Ectodermal cell (in vitro differentiated cells): ENCODE measurements around the gene RNFT1. TPM values are rescaled to one million over a fixed set of nuclear protein-coding genes. Genes with fewer than 3 reads are reported as not detected.
"Not testable (repeated sequence)": the region's sequence is repeated elsewhere in the genome, so short reads cannot be mapped to it uniquely, and the experiment has no call there.

ENCODE experiments used
- H3K27ac ChIP-seq: 2 replicates; pipeline ENCODE4 v1.7.0; 2013; ENCODE audit warnings: mild to moderate bottlenecking, low read depth, low read length; ENCODE audit not compliant: insufficient read depth, poor library complexity, severe bottlenecking
- H3K27me3 ChIP-seq: 2 replicates; pipeline ENCODE4 v1.7.0; 2013; ENCODE audit warnings: mild to moderate bottlenecking, low read length; ENCODE audit not compliant: insufficient read depth, control insufficient read depth, poor library complexity, severe bottlenecking
- H3K36me3 ChIP-seq: one replicate; pipeline ENCODE4 v1.7.0; 2013; ENCODE audit warnings: low read length; ENCODE audit not compliant: control insufficient read depth, insufficient read depth
- H3K4me1 ChIP-seq: one replicate; pipeline ENCODE4 v1.7.0; 2013; ENCODE audit warnings: low read length; ENCODE audit not compliant: control insufficient read depth, insufficient read depth
- H3K4me3 ChIP-seq: 2 replicates; pipeline ENCODE4 v1.7.0; 2013; ENCODE audit warnings: low read depth, low read length, control low read depth; ENCODE audit not compliant: insufficient read depth
- H3K9me3 ChIP-seq: 2 replicates; pipeline ENCODE4 v1.7.0; 2013; ENCODE audit warnings: mild to moderate bottlenecking, low read length, moderate library complexity; ENCODE audit not compliant: control insufficient read depth
- WGBS, 2 experiments: methylation state at CpG; one replicate each; pipeline ENCODE4 v1.1.7; 2013; ENCODE audit warnings: missing lambda C conversion rate in 2 of 2; 5-methylcytosine and 5-hydroxymethylcytosine counted together
- polyA plus RNA-seq, 4 experiments: library from polyadenylated mRNA; stranded (reverse); fragments of 50-300 nt; gene quantifications; one replicate each; pipeline ENCODE4 v1.2.3, GENCODE V29; 2013

Gene RNFT1, protein sequence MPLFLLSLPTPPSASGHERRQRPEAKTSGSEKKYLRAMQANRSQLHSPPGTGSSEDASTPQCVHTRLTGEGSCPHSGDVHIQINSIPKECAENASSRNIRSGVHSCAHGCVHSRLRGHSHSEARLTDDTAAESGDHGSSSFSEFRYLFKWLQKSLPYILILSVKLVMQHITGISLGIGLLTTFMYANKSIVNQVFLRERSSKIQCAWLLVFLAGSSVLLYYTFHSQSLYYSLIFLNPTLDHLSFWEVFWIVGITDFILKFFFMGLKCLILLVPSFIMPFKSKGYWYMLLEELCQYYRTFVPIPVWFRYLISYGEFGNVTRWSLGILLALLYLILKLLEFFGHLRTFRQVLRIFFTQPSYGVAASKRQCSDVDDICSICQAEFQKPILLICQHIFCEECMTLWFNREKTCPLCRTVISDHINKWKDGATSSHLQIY
- 11.6 TPM for polyA plus RNA-seq (2013, experiment 1 of 4)
- 14.0 TPM for polyA plus RNA-seq (2013, experiment 2 of 4)
- 12.5 TPM for polyA plus RNA-seq (2013, experiment 3 of 4)
- 12.6 TPM for polyA plus RNA-seq (2013, experiment 4 of 4)

DNA sequence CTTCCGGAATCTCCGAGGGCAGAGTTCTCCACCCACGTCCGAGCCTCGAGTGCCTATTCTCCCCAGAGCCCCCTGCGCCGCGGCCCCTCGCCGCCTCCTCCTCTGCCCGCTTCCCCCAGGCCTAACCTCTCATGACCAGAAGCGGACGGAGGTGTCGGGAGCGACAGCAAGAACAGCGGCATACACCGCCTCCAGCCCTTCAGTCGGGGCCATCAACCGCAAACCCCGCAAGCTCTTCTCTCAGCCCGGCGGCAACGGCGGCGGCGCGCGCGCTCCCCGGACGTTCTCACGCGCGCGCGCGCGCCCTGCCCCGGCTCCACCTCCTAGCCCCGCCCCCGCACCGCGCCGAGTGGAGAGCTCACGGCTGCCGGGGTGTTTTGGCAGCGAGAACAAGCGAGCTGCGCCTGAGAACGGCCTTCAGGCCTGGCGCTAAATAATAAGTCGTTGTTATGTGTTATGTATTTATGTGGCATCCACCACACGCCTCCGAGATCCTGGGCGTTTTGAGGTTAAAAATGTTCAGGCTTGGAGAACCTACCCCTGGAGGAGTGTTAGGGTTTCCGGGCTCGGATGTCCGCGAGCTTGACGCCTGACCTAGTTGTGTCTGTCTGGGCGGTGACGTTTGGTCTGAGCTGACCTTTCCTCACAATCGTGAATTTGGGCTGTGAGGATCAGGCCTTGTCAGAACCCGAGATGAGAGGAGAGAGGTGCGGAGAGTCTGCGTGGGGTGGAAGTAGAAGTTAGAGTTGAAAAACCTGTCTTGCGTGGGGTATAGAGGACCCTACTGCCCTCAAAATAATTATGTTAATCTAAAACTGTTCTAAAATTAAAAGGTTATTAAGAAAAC lies at the start of gene RNFT1:
RNFT1 (minus strand) TSS at position 259 of the 847 bp plus-strand sequence; CDS start at position 182, 77 bp downstream.
- Histone ChIP-seq H3K36me3 (no peaks in the 10 kb centered on the region), H3K9me3 (no peaks in the 10 kb centered on the region), H3K4me3 (peak within 1 kb of the TSS; percentile 81), H3K4me1 (no peaks in the 10 kb centered on the region), H3K27me3 (peaks cover 31% of the 10 kb centered on the region), H3K27ac (peak within 1 kb of the TSS; percentile 42)
- 2 to 3% methylated on average over 66 to 67 of the region's 67 CpGs for WGBS, 2 experiments

GRCh38 chr17:60009326-60009725 lies 44.8 kb upstream of the RNFT1 start:
- not testable (repeated sequence) for H3K4me3 ChIP-seq, H3K27ac ChIP-seq, H3K4me1 ChIP-seq, H3K36me3 ChIP-seq, H3K9me3 ChIP-seq, H3K27me3 ChIP-seq
- 93 to 100% methylated on average over 1 to 2 of the region's 13 CpGs for WGBS, 2 experiments

GRCh38 chr17:60008377-60008776 lies 43.8 kb upstream of the RNFT1 start:
- H3K4me3 ChIP-seq, H3K27ac ChIP-seq, H3K4me1 ChIP-seq, H3K9me3 ChIP-seq, H3K27me3 ChIP-seq, H3K36me3 ChIP-seq: not testable (repeated sequence)
- 95% methylated on average over 3 of the region's 16 CpGs; no CpG with 5 or more reads in 1 of the 2 experiments for WGBS, 2 experiments

DNA sequence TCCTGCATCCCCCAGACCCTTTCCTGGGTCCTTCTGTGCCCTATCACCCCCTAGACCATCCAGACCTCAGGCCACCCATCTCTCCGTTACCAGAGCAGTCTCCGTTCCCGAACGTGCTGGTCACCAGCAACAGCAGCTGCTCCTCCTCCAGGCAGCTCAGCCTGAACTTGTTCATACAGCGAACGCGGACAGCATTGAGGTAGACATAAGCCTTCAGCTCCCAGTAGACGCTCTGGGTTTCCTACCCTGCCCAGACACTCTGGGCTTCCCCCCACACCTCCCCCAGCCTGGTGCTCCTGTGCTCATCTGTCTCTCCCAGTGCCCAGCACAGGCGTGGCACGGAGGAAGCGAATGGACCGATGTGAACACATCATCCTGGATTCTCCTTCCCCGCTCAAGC lies 41.6 kb upstream of the RNFT1 start:
- no peak overlapping the region for H3K27ac ChIP-seq
- H3K27me3 ChIP-seq: no peaks in the 10 kb centered on the region
- no peaks in the 10 kb centered on the region for H3K9me3 ChIP-seq
- WGBS, 2 experiments: 91 to 95% methylated on average over 11 to 13 of the region's 13 CpGs
- H3K36me3 ChIP-seq: no peaks in the 10 kb centered on the region
- H3K4me3 ChIP-seq: no peak overlapping the region
- H3K4me1 ChIP-seq: no peaks in the 10 kb centered on the region

DNA sequence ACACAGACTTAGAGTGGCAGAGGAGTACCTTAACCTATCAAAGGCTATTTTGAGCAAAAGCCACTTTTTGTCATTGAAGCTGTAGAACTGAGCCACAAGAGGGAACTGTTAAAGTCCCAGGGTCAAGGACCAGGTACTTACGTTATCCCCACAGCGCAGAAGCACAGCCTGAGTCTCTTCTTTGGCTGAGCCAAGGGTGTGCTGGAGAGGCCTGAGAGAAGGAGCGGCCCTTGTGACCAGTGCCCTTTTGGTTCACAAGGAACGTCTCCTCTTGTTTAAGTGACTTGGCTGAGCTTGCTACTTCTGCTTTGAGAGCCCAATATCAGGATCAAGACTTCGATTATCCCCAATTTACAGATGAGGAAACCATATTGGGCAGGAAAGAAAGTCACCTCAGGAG lies 40.0 kb upstream of the RNFT1 start:
- H3K27me3 ChIP-seq, H3K36me3 ChIP-seq, H3K27ac ChIP-seq, H3K9me3 ChIP-seq, H3K4me3 ChIP-seq, H3K4me1 ChIP-seq: not testable (repeated sequence)
- WGBS, 2 experiments: 91 to 92% methylated on average over 5 of the region's 5 CpGs

DNA sequence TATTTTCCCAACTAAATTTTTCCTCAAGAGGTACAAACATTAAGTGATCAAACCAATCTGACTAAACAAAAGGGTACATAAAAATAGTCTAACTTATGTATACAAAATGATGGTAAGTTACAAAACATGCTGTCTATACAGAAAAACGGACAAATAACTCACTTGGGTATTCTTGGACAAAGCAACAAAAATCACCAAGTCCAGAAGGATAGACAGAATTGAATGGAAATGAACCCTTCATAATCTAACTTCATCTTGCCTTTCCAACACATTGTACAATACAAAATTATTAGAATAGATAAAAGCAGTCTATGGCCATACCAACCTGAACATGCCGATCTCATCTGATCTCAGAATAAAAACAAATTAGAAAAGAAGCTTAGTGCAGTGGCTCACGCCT lies 37.9 kb upstream of the RNFT1 start:
- H3K27me3 ChIP-seq, H3K4me1 ChIP-seq, H3K27ac ChIP-seq, H3K4me3 ChIP-seq, H3K9me3 ChIP-seq, H3K36me3 ChIP-seq: not testable (repeated sequence)
- WGBS, 2 experiments: 96 to 98% methylated on average over 3 of the region's 3 CpGs

GRCh38 chr17:59996608-59997007 lies 32.1 kb upstream of the RNFT1 start:
- not testable (repeated sequence) for H3K36me3 ChIP-seq, H3K9me3 ChIP-seq, H3K27ac ChIP-seq, H3K4me3 ChIP-seq, H3K27me3 ChIP-seq, H3K4me1 ChIP-seq
- WGBS, 2 experiments: 73 to 89% methylated on average over 2 of the region's 3 CpGs

DNA sequence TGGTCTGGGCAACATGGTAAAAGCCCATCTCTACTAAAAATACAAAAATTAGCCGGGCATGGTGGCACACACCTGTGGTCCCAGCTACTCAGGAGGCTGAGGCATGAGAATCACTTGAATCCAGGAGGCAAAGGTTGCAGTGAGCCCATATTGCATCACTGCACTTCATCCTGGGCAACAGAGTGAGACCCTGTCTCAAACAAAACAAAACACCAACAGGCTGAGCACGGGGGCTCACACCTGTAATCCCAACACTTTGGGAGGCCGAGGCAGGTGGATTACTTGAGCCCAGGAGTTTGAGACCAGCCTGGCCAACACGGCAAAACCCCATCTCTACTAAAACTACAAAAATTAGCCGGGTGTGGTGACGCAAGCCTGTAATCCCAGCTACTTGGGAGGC lies 10.6 kb upstream of the RNFT1 start:
- H3K9me3 ChIP-seq, H3K4me1 ChIP-seq, H3K27ac ChIP-seq, H3K4me3 ChIP-seq, H3K27me3 ChIP-seq, H3K36me3 ChIP-seq: not testable (repeated sequence)
- 80 to 87% methylated on average over 4 of the region's 6 CpGs for WGBS, 2 experiments

- not testable (repeated sequence) for H3K27me3 ChIP-seq, H3K4me3 ChIP-seq, H3K4me1 ChIP-seq, H3K36me3 ChIP-seq, H3K9me3 ChIP-seq, H3K27ac ChIP-seq
- 94 to 95% methylated on average over 8 of the region's 8 CpGs for WGBS, 2 experiments
These were observed 8.9 kb upstream of the RNFT1 start for GRCh38 chr17:59973483-59973882.

- Histone ChIP-seq H3K27me3 (no peaks in the 10 kb centered on the region), H3K9me3 (no peaks in the 10 kb centered on the region), H3K4me3 (no peak overlapping the region), H3K4me1 (no peaks in the 10 kb centered on the region), H3K27ac (no peak overlapping the region), H3K36me3 (no peaks in the 10 kb centered on the region)
- 95 to 100% methylated on average over 1 of the region's 1 CpG for WGBS, 2 experiments
These were observed 8.2 kb upstream of the RNFT1 start for GRCh38 chr17:59972778-59973177.
